ENCODE data around the gene TPPP2.

DNA sequence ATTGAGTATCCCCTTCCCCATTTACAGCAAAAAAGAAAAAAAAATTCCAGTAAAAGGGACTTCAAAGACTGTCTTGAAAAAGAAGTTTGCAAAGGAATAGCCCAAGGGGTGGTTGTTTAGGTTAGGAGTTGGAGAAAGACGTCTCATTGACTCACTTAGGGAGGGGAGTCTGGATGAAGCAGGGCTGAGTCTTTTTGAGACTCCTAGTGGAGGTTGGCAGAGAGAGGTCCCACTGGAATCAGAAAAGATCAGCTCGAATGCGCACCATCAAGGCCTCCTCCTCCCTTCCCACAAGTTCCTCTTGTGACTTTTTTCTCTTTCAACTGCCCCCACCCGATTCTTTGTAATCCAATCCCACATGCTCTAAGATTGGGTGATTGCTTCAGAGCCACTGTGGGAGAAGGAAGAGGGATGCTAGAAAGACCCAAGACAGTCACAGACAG lies 42.0 kb downstream of the TPPP2 start:
- no peak for TF ChIP-seq POLR2A (IDR thresholded peaks at IDR 0.05)
- TF ChIP-seq, protein P1, sequence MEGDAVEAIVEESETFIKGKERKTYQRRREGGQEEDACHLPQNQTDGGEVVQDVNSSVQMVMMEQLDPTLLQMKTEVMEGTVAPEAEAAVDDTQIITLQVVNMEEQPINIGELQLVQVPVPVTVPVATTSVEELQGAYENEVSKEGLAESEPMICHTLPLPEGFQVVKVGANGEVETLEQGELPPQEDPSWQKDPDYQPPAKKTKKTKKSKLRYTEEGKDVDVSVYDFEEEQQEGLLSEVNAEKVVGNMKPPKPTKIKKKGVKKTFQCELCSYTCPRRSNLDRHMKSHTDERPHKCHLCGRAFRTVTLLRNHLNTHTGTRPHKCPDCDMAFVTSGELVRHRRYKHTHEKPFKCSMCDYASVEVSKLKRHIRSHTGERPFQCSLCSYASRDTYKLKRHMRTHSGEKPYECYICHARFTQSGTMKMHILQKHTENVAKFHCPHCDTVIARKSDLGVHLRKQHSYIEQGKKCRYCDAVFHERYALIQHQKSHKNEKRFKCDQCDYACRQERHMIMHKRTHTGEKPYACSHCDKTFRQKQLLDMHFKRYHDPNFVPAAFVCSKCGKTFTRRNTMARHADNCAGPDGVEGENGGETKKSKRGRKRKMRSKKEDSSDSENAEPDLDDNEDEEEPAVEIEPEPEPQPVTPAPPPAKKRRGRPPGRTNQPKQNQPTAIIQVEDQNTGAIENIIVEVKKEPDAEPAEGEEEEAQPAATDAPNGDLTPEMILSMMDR (IDR thresholded peaks at IDR 0.05), result no peak
